VCaP (cell line): ENCODE data around the gene NAPEPLD.
"Not testable (repeated sequence)": the region's sequence is repeated elsewhere in the genome, so short reads cannot be mapped to it uniquely, and the experiment has no call there.

ENCODE experiments used
- H3K27ac ChIP-seq: fragments of 450-650 bp; 2 replicates; pipeline ENCODE4 v1.5.1; 2017
- CTCF ChIP-seq: fragments of 450-650 bp; conservative IDR thresholded peaks from 2 replicates; pipeline ENCODE4 v1.5.1; 2017; ENCODE audit warnings: mild to moderate bottlenecking, moderate library complexity

The NAPEPLD gene

GRCh38 chr7:103148994-103149807, at the start of gene NAPEPLD:
Gene NAPEPLD, minus strand, starts transcription at chr7:103149099. Its CDS starts 20,323 bp downstream, at chr7:103128776.
- no peak; the same call in 1 of the 2 replicates for TF ChIP-seq CTCF
- peak within 1 kb of the TSS; percentile 96 for H3K27ac ChIP-seq

DNA sequence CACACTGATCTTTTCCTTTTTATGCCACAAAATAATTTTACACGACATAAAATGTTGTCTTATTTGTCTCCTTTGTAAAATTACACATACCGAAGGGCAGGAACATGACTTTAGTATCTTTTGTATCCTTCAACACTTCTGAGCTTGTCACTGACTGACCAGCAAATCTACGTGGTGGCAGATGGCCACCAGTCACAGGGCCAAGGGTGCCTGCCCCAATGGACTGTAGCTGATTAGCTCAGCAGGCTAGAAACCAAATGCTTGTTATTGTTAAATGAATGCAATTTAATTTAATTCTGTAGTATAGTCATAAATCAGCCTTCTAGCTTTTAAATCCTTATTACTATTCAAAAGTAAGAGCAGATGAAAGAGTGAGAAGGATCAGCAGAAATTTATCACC, 49.2 kb upstream of the NAPEPLD start:
- not testable (repeated sequence) for H3K27ac ChIP-seq

- peak overlapping the region; percentile 78 for H3K27ac ChIP-seq
These were observed 46.5 kb upstream of the NAPEPLD start for GRCh38 chr7:103195364-103195763.

- H3K27ac ChIP-seq: not testable (repeated sequence)
These were observed 23.7 kb upstream of the NAPEPLD start for GRCh38 chr7:103172415-103173146.

DNA sequence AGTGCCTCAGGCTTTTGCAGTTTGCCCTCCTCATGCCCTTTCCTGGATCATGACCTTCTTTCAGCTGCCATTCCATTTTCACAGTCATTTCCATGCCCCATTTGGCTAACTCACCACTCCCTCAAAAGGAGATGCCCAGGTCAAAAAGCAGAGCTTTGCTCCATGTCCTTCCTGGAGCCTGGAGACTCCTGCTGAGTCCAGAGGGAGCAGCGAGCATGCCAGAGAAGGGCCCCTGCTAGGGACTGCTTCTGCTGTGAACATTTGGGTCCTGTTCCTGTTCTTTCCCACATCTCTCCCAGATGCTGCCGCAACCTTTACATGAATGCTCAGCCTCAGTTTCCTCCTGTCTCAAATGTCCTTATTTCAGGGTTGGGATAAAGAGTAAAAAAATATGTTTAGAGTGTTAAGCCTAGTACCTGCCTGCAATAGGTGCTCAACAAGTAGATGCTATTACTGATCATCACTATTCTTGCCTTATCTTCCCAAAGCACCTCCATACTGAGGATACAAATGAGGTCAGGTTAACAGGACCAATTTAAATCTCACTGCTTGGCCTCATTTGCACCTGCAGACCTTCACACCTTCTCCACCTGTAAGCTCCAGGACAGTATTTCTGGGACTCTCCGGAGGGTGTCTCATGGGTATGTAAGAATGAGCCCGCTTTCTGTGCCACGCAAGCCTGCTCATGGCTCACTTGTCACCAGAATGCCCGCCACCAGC, 23.0 kb upstream of the NAPEPLD start:
- H3K27ac ChIP-seq: not testable (repeated sequence)

GRCh38 chr7:103166921-103167544, 18.1 kb upstream of the NAPEPLD start:
- not testable (repeated sequence) for H3K27ac ChIP-seq

DNA sequence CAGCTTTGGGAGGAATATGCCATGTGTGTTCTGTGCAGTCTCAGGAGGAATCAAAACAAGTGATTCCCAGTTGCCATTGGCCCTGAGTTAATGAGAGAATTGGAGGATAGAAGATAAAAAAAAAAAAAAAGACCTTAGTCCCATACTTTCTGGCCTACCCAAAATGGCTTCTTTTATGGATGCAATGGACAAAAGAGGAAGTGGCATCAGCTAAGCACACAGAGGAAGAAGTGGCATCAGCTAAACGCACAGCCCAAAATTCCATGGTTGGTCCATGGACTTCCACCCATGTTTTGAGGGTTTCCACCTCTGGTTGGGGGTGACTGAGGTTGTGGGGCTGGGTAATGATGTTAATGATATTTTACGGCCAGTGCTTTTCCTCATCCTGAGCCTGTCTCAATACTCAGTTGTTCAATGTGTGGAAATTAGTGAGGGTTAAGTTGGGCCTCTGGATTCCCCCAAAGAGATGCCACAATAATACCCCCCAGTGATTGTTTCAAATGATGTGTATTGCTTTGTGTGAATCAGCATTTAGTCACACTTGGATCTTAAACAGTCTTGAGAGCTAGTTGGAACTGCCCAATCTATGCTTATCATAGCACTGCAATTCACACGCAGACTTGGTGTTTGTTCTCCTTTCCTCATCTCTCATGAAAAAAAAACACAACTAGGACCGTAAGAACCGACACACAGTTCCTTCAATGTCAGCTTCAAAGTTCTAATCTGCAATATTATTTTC, 14.4 kb upstream of the NAPEPLD start:
- not testable (repeated sequence) for H3K27ac ChIP-seq

DNA sequence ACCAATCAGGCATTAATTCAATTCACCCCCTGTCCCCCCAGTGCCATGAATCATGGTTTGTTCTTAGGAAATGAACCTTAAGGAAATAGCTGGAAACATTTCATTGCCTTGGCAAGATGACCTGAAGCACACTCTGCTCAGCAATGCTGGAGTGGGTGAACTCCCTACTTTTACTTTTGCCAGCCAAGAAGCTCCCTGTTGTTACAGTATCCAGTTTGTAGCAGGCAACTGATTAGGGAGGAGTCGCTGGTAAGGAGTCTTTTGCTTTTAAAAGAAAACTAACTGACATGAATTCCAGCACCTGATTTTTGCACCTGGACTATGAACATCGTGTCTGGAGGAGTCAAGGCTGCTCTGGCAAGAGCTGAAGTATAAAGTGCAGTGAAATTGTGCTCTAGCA, 13.7 kb upstream of the NAPEPLD start:
- not testable (repeated sequence) for H3K27ac ChIP-seq

- not testable (repeated sequence) for H3K27ac ChIP-seq
These were observed 13.2 kb upstream of the NAPEPLD start for GRCh38 chr7:103161998-103162616.

GRCh38 chr7:103159072-103159471, 10.2 kb upstream of the NAPEPLD start:
- not testable (repeated sequence) for H3K27ac ChIP-seq

DNA sequence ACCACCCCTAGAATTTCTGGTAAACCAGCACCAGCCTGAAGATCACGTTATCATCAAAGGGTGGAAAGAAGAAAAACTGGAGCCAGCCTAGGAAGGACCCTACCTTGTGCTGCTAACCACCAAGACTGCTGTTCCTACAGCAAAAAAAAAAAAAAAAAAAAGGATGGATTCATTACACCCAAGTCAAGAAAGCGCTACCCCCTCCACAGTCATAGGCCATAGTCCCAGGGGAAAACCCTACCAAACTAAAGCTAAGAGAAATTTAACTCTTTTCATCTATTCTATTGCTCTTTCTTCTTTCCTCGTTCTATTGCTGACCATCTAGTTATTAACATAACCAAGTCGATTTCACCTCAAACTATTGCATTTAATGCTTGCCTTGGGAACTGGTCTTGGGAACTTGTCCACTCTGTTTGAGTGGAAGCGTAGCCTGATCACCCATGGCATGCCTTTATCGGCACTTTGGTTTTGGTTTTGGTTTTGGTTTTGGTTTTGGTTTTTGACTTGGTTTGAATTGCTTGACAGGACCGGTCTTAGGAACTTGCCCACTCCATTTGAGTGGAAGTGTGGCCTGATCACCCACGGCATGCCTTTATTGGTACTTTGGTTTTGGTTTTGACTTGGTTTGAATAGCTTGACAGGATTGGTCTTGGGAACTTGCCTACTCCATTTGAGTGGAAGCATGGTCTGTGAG, 6.6 kb upstream of the NAPEPLD start:
- H3K27ac ChIP-seq: peak overlapping the region; percentile 62

- TF ChIP-seq CTCF: no peak
- peak overlapping the region; percentile 62 for H3K27ac ChIP-seq
These were observed 5.1 kb upstream of the NAPEPLD start for GRCh38 chr7:103154042-103154441.

DNA sequence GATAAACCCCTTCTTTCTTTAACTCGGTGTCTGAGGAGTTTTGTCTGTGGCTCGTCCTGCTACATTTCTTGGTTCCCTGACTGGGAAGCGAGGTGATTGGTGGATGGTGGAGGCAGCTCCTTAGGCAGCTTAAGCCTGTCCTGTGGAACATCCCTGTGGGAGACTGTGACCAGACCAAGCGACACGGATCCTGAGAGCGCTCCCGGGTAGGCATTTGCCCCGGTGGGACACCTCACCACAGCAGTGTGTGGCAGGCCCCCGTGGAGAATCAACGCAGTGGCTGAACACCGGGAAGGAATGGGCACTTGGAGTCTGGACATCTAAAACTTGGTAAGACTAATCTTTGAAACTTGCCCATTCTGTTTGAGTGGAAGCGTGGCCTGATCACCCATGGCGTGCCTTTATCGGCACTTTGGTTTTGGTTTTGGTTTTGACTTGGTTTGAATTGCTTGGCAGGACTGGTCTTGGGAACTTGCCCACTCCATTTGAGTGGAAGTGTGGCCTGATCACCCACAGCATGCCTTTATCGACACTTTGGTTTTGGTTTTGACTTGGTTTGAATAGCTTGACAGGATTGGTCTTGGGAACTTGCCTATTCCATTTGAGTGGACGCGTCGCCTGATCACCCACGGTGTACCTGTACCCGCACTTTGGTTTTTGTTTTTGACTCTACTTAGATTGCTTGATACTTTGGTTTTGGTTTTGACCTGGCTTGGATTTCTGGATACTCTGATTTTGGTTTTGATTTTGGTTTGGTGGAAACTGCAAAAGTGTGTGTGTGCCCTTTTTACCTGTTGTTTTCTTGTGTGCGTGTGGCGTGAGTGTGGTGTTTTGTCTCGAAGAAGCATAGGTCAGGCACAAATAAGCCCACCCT, 4.1 kb upstream of the NAPEPLD start:
- H3K27ac ChIP-seq: peak overlapping the region; percentile 62

DNA sequence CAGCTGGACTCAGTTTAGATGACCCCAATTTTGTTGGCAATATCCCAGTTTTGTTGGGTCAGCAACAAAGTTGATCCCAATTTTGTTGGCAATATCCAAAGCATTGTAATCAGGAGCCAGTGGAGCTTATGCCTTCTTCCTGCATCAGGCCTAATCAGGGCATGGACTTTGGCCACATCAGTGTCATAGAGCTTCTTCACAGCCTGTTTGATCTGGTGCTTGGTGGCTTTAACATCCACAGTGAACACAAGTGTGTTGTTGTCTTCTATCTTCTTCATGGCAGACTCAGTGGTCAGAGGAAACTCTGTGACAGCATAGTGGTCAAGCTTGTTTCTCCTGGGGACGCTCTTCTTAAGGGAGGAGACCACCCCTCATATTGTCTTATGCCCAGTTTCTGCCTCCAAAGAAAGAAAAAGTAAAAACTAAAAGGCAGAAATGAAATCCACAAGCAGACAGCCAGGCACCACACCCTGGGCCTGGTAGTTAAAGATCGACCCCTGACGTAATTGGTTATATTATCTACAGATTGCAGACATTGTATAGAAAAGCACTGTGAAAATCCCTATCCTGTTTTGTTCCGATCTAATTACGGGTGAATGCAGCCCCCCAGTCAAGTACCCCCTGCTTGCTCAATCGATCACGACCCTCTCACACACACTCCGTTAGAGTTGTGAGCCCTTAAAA, 3.2 kb upstream of the NAPEPLD start:
- not testable (repeated sequence) for H3K27ac ChIP-seq
